Stimulated activated CD8-positive, alpha-beta memory T cell treated with anti-CD3 and anti-CD28 coated beads, Interleukin-7, amount 100 ng/mL, for 48 hours (primary cell): ENCODE measurements around the gene GADD45B.
"Not testable (repeated sequence)": the region's sequence is repeated elsewhere in the genome, so short reads cannot be mapped to it uniquely, and the experiment has no call there.

Source experiments
- DNase-seq, 2 donors: peaks; one replicate each; pipeline ENCODE4 v3.0.0-alpha.2; 2020; ENCODE audit warnings: low read depth in 1 of 2; ENCODE audit errors: extremely low read depth in 1 of 2

Gene GADD45B

GRCh38 chr19:2468596-2468995 is 7.3 kb upstream of the GADD45B start:
- DNase-seq: no peak

- peak in 1 of 2 donors; percentile 70 for DNase-seq
These were observed 6.6 kb upstream of the GADD45B start for GRCh38 chr19:2469102-2469914.

- not testable (repeated sequence) for DNase-seq
These were observed 6.1 kb upstream of the GADD45B start for GRCh38 chr19:2469915-2470200.

- DNase-seq: peak; percentile 88 to 91
These were observed 1.5 kb upstream of the GADD45B start for GRCh38 chr19:2474232-2475017.

GRCh38 chr19:2475018-2475701 is 767 bp upstream of the GADD45B start:
- peak in 1 of 2 donors; percentile 43 for DNase-seq

- DNase-seq: peak; percentile 69 to 73
These were observed 669 bp downstream of the GADD45B start for GRCh38 chr19:2476451-2477140.

- no peak for DNase-seq
These were observed 1.3 kb downstream of the GADD45B start for GRCh38 chr19:2477141-2477710.

- DNase-seq: no peak
These were observed 1.8 kb downstream of the GADD45B start for GRCh38 chr19:2477732-2478191.

- no peak for DNase-seq
These were observed 2.4 kb downstream of the GADD45B start for GRCh38 chr19:2478278-2478755.

GRCh38 chr19:2478756-2479555 is 3.0 kb downstream of the GADD45B start:
- DNase-seq: peak in 1 of 2 donors; percentile 52

GRCh38 chr19:2479556-2480194 is 3.7 kb downstream of the GADD45B start:
- no peak for DNase-seq

GRCh38 chr19:2481466-2481865 is 5.5 kb downstream of the GADD45B start:
- no peak for DNase-seq

- DNase-seq: no peak
These were observed 6.6 kb downstream of the GADD45B start for GRCh38 chr19:2482354-2483038.

GRCh38 chr19:2483084-2483483 is 7.2 kb downstream of the GADD45B start:
- DNase-seq: no peak

- DNase-seq: no peak
These were observed 7.7 kb downstream of the GADD45B start for GRCh38 chr19:2483484-2484151.

GRCh38 chr19:2484178-2484937 is 8.4 kb downstream of the GADD45B start:
- DNase-seq: no peak

- DNase-seq: no peak
These were observed 9.5 kb downstream of the GADD45B start for GRCh38 chr19:2485428-2485827.
